SU-DHL-6 (cell line): ENCODE data around the gene ARTN.

Experiments
- H2AFZ ChIP-seq: fragments of 200-600 bp; sonication (generic); 2 replicates; pipeline ENCODE4 v1.6.1; 2014; ENCODE audit warnings: low read depth, mild to moderate bottlenecking, moderate library complexity, mixed read lengths, antibody characterized with exemption, low read length; ENCODE audit not compliant: severe bottlenecking
- H3F3A ChIP-seq: fragments of 200-600 bp; shearing (Covaris generic); 2 replicates; pipeline ENCODE4 v1.6.0; 2016; ENCODE audit warnings: antibody characterized with exemption, mild to moderate bottlenecking; ENCODE audit not compliant: insufficient read depth
- H3K27ac ChIP-seq: fragments of 200-600 bp; sonication (generic); 2 replicates; pipeline ENCODE4 v1.5.1; 2016; ENCODE audit warnings: low read depth, mild to moderate bottlenecking, low read length, moderate library complexity, mixed read lengths
- H3K27me3 ChIP-seq: fragments of 200-600 bp; sonication (generic), shearing (Covaris generic); 2 replicates; pipeline ENCODE4 v1.6.0; 2014; ENCODE audit warnings: mild to moderate bottlenecking, low read length
- H3K36me3 ChIP-seq: fragments of 200-600 bp; sonication (generic); 2 replicates; pipeline ENCODE4 v1.6.1; 2014; ENCODE audit warnings: mild to moderate bottlenecking, low read length, mixed read lengths
- H3K4me2 ChIP-seq: fragments of 300-600, 200-600 bp; shearing (Covaris generic), sonication (generic); 2 replicates; pipeline ENCODE4 v1.6.0; 2014; ENCODE audit warnings: low read length, low read depth, mild to moderate bottlenecking; ENCODE audit not compliant: poor library complexity, severe bottlenecking
- H3K4me3 ChIP-seq: fragments of 200-600 bp; sonication (generic); 2 replicates; pipeline ENCODE4 v1.5.1; 2014; ENCODE audit warnings: antibody characterized with exemption, low read length, mild to moderate bottlenecking, mixed read lengths; ENCODE audit not compliant: insufficient read depth, poor library complexity, severe bottlenecking
- H3K79me2 ChIP-seq: fragments of 200-600 bp; sonication (generic); 2 replicates; pipeline ENCODE4 v1.6.1; 2014; ENCODE audit warnings: mild to moderate bottlenecking, low read length, moderate library complexity; ENCODE audit not compliant: insufficient read depth
- H3K9ac ChIP-seq: fragments of 200-600 bp; sonication (generic); 2 replicates; pipeline ENCODE4 v1.7.0; 2014; ENCODE audit warnings: mild to moderate bottlenecking, low read length
- H3K9me2 ChIP-seq: fragments of 200-600 bp; sonication (generic); replicated peaks from 2 replicates; pipeline ENCODE4 v1.6.1; 2014; ENCODE audit warnings: low read length; ENCODE audit not compliant: insufficient read depth
- H3K9me3 ChIP-seq: fragments of 200-600 bp; sonication (generic); 2 replicates; pipeline ENCODE4 v1.6.1; 2014; ENCODE audit warnings: low read length, mixed read lengths; ENCODE audit not compliant: insufficient read depth
- H4K20me1 ChIP-seq: fragments of 200-600 bp; sonication (generic); 2 replicates; pipeline ENCODE4 v1.6.1; 2014; ENCODE audit warnings: low read depth, mild to moderate bottlenecking, antibody characterized with exemption, low read length, moderate library complexity, mixed read lengths
- EZH2phosphoT487 ChIP-seq: fragments of 200-600 bp; sonication (generic), shearing (Covaris generic); conservative IDR thresholded peaks from 2 replicates; pipeline ENCODE4 v1.6.1; 2018; ENCODE audit warnings: mild to moderate bottlenecking, antibody characterized with exemption, low read length, moderate library complexity, mixed read lengths
- TF ChIP-seq, protein P1 (sequence below): fragments of 200-600 bp; sonication (generic); IDR thresholded peaks from one replicate; pipeline ENCODE4 v1.5.1; 2017; ENCODE audit warnings: antibody characterized with exemption, mild to moderate bottlenecking, low read length, moderate library complexity; ENCODE audit not compliant: insufficient read depth, poor library complexity, severe bottlenecking

ARTN gene

GRCh38 chr1:43981636-43982035 lies 48.0 kb downstream of the ARTN start:
- H3K27me3 ChIP-seq, result no peaks in the 10 kb centered on the region
- no peaks in the 10 kb centered on the region for H3K36me3 ChIP-seq
- H3K4me2 ChIP-seq, result no peak overlapping the region
- H3F3A ChIP-seq, result peaks cover 21% of the 10 kb centered on the region
- no peak overlapping the region for H3K27ac ChIP-seq
- H4K20me1 ChIP-seq, result no peaks in the 10 kb centered on the region
- peaks cover 19% of the 10 kb centered on the region for H3K79me2 ChIP-seq
- no peak overlapping the region for H3K4me3 ChIP-seq
- no peaks in the 10 kb centered on the region for H3K9me2 ChIP-seq
- no peak overlapping the region for H2AFZ ChIP-seq
- no peaks in the 10 kb centered on the region for H3K9me3 ChIP-seq
- TF ChIP-seq EZH2phosphoT487, result no peak
- TF ChIP-seq, protein P1, sequence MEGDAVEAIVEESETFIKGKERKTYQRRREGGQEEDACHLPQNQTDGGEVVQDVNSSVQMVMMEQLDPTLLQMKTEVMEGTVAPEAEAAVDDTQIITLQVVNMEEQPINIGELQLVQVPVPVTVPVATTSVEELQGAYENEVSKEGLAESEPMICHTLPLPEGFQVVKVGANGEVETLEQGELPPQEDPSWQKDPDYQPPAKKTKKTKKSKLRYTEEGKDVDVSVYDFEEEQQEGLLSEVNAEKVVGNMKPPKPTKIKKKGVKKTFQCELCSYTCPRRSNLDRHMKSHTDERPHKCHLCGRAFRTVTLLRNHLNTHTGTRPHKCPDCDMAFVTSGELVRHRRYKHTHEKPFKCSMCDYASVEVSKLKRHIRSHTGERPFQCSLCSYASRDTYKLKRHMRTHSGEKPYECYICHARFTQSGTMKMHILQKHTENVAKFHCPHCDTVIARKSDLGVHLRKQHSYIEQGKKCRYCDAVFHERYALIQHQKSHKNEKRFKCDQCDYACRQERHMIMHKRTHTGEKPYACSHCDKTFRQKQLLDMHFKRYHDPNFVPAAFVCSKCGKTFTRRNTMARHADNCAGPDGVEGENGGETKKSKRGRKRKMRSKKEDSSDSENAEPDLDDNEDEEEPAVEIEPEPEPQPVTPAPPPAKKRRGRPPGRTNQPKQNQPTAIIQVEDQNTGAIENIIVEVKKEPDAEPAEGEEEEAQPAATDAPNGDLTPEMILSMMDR, result no peak
- no peak overlapping the region for H3K9ac ChIP-seq

GRCh38 chr1:43982241-43982640 lies 48.6 kb downstream of the ARTN start:
- Histone ChIP-seq H3K36me3 (no peaks in the 10 kb centered on the region), H3K4me2 (no peak overlapping the region), H3K27ac (no peak overlapping the region), H3F3A (peaks cover 15% of the 10 kb centered on the region), H3K27me3 (no peaks in the 10 kb centered on the region), H3K9me2 (no peaks in the 10 kb centered on the region), H3K79me2 (peaks cover 19% of the 10 kb centered on the region), H2AFZ (no peak overlapping the region), H3K9ac (no peak overlapping the region), H4K20me1 (no peaks in the 10 kb centered on the region), H3K4me3 (no peak overlapping the region), H3K9me3 (no peaks in the 10 kb centered on the region)
- no peak for TF ChIP-seq EZH2phosphoT487
- TF ChIP-seq, protein P1, result no peak

DNA sequence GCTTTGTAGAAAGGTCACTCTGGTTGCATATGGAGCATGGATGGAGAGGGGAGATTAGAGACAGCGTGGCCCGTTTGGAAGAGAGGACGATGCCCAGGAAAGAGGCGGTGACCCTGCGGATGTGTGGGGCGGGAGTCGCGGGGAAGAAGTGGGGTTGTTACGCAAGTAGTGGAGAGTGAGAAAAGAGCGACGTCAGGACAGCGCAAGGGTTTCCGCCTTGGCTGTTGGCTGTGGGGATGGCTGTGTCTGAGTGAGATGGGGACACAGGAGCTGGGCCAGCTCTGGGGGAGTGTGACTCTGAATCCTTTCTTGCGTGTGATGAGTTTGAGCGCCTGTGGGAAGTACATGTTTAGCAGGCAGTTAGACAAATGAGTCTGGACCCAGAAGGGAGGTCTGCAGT lies 49.2 kb downstream of the ARTN start:
- no peak for TF ChIP-seq EZH2phosphoT487
- TF ChIP-seq, protein P1, result no peak
- Histone ChIP-seq H3K9ac (no peak overlapping the region), H2AFZ (no peak overlapping the region), H3F3A (peaks cover 9% of the 10 kb centered on the region), H3K4me3 (no peak overlapping the region), H3K9me2 (no peaks in the 10 kb centered on the region), H3K9me3 (no peaks in the 10 kb centered on the region), H3K4me2 (no peak overlapping the region), H3K27me3 (no peaks in the 10 kb centered on the region), H3K36me3 (no peaks in the 10 kb centered on the region), H3K79me2 (peaks cover 19% of the 10 kb centered on the region), H4K20me1 (no peaks in the 10 kb centered on the region), H3K27ac (no peak overlapping the region)
